HCT116 (cell line): Measurements from ENCODE around the gene F2RL3. TPM values are rescaled to one million over a fixed set of nuclear protein-coding genes. Genes with fewer than 3 reads are reported as not detected.

Experiments used
- ATAC-seq: fragments of 200-7000 bp; cut with Tn5 transposase; 2 replicates; pipeline ENCODE4 v1.9.1; 2020; ENCODE audit warnings: mild to moderate bottlenecking, moderate library complexity
- BruUV-seq: library from RNA; stranded (reverse); fragments of 400-500 nt; replicated peaks from 2 replicates; lab custom pipeline; 2021; lab: Mats Ljungman, UMichigan
- CTCF ChIA-PET: fragments of 300-600 bp; sonication (Branson Sonifier 250); formaldehyde crosslinking; loops from one replicate; lab custom pipeline; 2021; ENCODE audit warnings: antibody characterized with exemption; lab: Charles Lee
- POLR2A ChIA-PET: fragments of 300-600, 350-600 bp; sonication (Branson Sonifier 250); formaldehyde crosslinking; loops from one replicate; lab custom pipeline; 2021; ENCODE audit warnings: antibody characterized with exemption; lab: Charles Lee
- RAD21 ChIA-PET, 2 experiments: fragments of 300-600 bp; sonication (Branson Sonifier 250); formaldehyde crosslinking; loops; one replicate each; lab custom pipeline; 2023; ENCODE audit warnings: low total read pairs in 2 of 2; ENCODE audit not compliant: uncharacterized antibody in 2 of 2, unreplicated experiment in 2 of 2, low non-redundant PET in 1 of 2; lab: Charles Lee
- DNase-seq: peaks from one replicate; pipeline ENCODE4 v3.0.0-alpha.2; 2010; ENCODE audit warnings: low read depth, low spot score
- H2AFZ ChIP-seq: fragments of 200-600 bp; shearing (Covaris generic), sonication (generic); 2 replicates; pipeline ENCODE4 v1.6.1; 2017; ENCODE audit warnings: low read depth, mixed run types, mixed read lengths, antibody characterized with exemption, low read length; ENCODE audit not compliant: poor library complexity, severe bottlenecking
- H3K27ac ChIP-seq: 2 replicates; pipeline ENCODE4 v1.5.1; 2012; ENCODE audit warnings: low read depth, low read length
- H3K27me3 ChIP-seq: fragments of 200-600 bp; sonication (generic); 2 replicates; pipeline ENCODE4 v1.6.1; 2016; ENCODE audit warnings: mixed run types, low read length, mixed read lengths; ENCODE audit not compliant: insufficient read depth
- H3K36me3 ChIP-seq, 2 experiments: fragments of 200-500 bp in 1 of 2; fragments of 200-600 bp in 1 of 2; sonication (Bioruptor generic) in 1 of 2; sonication (generic) in 1 of 2; 2 replicates each; pipeline versions ENCODE4 v1.5.1 to v1.6.1; 2014 to 2016; ENCODE audit warnings: low read length in 2 of 2, inconsistent platforms in 1 of 2, mixed read lengths in 1 of 2, mixed run types in 1 of 2; ENCODE audit not compliant: insufficient read depth in 2 of 2, control insufficient read depth in 1 of 2
- H3K4me1 ChIP-seq, 2 experiments: fragments of 200-600 bp in 1 of 2; sonication (generic) in 1 of 2; 2 replicates each; pipeline versions ENCODE4 v1.5.1 to v1.6.1; 2012 to 2017; ENCODE audit warnings: low read length in 2 of 2, inconsistent platforms in 1 of 2, mild to moderate bottlenecking in 1 of 2, mixed read lengths in 1 of 2, mixed run types in 1 of 2, moderate library complexity in 1 of 2; ENCODE audit not compliant: insufficient read depth in 2 of 2, control insufficient read depth in 1 of 2
- H3K4me2 ChIP-seq: fragments of 200-600 bp; sonication (generic); 2 replicates; pipeline ENCODE4 v1.6.1; 2017; ENCODE audit warnings: mixed run types, low read length, mixed read lengths
- H3K4me3 ChIP-seq, 2 experiments: fragments of 200-600 bp in 1 of 2; sonication (generic) in 1 of 2; replicated peaks in 1 of 2; 2 replicates each; pipeline ENCODE4 v1.5.1; 2011 to 2016; ENCODE audit warnings: low read length in 2 of 2, control low read depth in 1 of 2, low read depth in 1 of 2, mild to moderate bottlenecking in 1 of 2, mixed read lengths in 1 of 2, mixed run types in 1 of 2
- H3K79me2 ChIP-seq: fragments of 200-600 bp; sonication (generic); 2 replicates; pipeline ENCODE4 v1.6.1; 2017; ENCODE audit warnings: mild to moderate bottlenecking, mixed run types, low read length, moderate library complexity, mixed read lengths; ENCODE audit not compliant: insufficient read depth
- H3K9ac ChIP-seq: fragments of 200-600 bp; sonication (generic); 2 replicates; pipeline ENCODE4 v1.6.1; 2016; ENCODE audit warnings: low read length, mixed read lengths
- H3K9me2 ChIP-seq: fragments of 200-600 bp; sonication (generic), shearing (Covaris generic); 2 replicates; pipeline ENCODE4 v1.6.1; 2017; ENCODE audit warnings: mixed run types, mild to moderate bottlenecking, moderate library complexity; ENCODE audit not compliant: insufficient read depth
- H3K9me3 ChIP-seq, 2 experiments: fragments of 200-500 bp in 1 of 2; fragments of 200-600 bp in 1 of 2; sonication (Bioruptor generic) in 1 of 2; sonication (generic) in 1 of 2; 2 replicates each; pipeline ENCODE4 v1.6.1; 2014 to 2017; ENCODE audit warnings: low read length in 2 of 2, mixed read lengths in 2 of 2, inconsistent platforms in 1 of 2, low read depth in 1 of 2, mild to moderate bottlenecking in 1 of 2, mixed run types in 1 of 2, moderate library complexity in 1 of 2; ENCODE audit not compliant: control insufficient read depth in 1 of 2, insufficient read depth in 1 of 2
- H4K20me1 ChIP-seq: fragments of 200-600 bp; sonication (generic), shearing (Covaris generic); 2 replicates; pipeline ENCODE4 v1.6.1; 2017; ENCODE audit warnings: mixed run types, mild to moderate bottlenecking, moderate library complexity; ENCODE audit not compliant: insufficient read depth
- CEBPB ChIP-seq: IDR thresholded peaks from 2 replicates; pipeline ENCODE4 v1.6.1; 2012; ENCODE audit warnings: low read depth
- CTCF ChIP-seq, 3 experiments: fragments of 200-600 bp in 1 of 3; sonication (generic) in 1 of 3; IDR thresholded peaks in 2 of 3; conservative IDR thresholded peaks in 1 of 3; 2 replicates each; pipeline ENCODE4 v1.5.1; 2012 to 2017; ENCODE audit warnings: low read depth in 2 of 3, low read length in 2 of 3, antibody characterized with exemption in 1 of 3, borderline replicate concordance in 1 of 3, control low read depth in 1 of 3, mild to moderate bottlenecking in 1 of 3, mixed read lengths in 1 of 3, mixed run types in 1 of 3, moderate library complexity in 1 of 3; ENCODE audit not compliant: insufficient read depth in 1 of 3
- EGR1 ChIP-seq: IDR thresholded peaks from 2 replicates; pipeline ENCODE4 v1.6.1; 2012; ENCODE audit warnings: low read depth
- ELF1 ChIP-seq: IDR thresholded peaks from 2 replicates; pipeline ENCODE4 v1.6.1; 2012; ENCODE audit warnings: low read depth, borderline replicate concordance
- FOSL1 ChIP-seq: IDR thresholded peaks from 2 replicates; pipeline ENCODE4 v1.6.1; 2012; ENCODE audit warnings: low read depth
- MAX ChIP-seq: IDR thresholded peaks from 2 replicates; pipeline ENCODE4 v1.6.1; 2012
- POLR2A ChIP-seq: IDR thresholded peaks from 2 replicates; pipeline ENCODE4 v1.7.0; 2011; ENCODE audit warnings: borderline replicate concordance; ENCODE audit not compliant: insufficient read depth, insufficient read length; ENCODE audit errors: extremely low read depth
- REST ChIP-seq: IDR thresholded peaks from 2 replicates; pipeline ENCODE4 v1.6.1; 2012; ENCODE audit warnings: low read depth
- SP1 ChIP-seq: IDR thresholded peaks from 2 replicates; pipeline ENCODE4 v1.6.1; 2012; ENCODE audit warnings: low read depth
- TCF7L2 ChIP-seq: IDR thresholded peaks from 2 replicates; pipeline ENCODE4 v1.7.0; 2011; ENCODE audit warnings: borderline replicate concordance, inconsistent platforms; ENCODE audit not compliant: insufficient read depth, insufficient read length; ENCODE audit errors: extremely low read depth
- YY1 ChIP-seq: IDR thresholded peaks from 2 replicates; pipeline ENCODE4 v1.6.1; 2011; ENCODE audit warnings: low read length, low read depth, moderate library complexity, mild to moderate bottlenecking; ENCODE audit not compliant: insufficient replicate concordance; ENCODE audit errors: extremely low read depth
- ZBTB33 ChIP-seq: IDR thresholded peaks from 2 replicates; pipeline ENCODE4 v1.6.1; 2011; ENCODE audit warnings: mild to moderate bottlenecking, low read length, moderate library complexity; ENCODE audit not compliant: insufficient replicate concordance; ENCODE audit errors: extremely low read depth
- ZFX ChIP-seq: fragments of 450-650 bp; IDR thresholded peaks from 2 replicates; pipeline ENCODE4 v1.6.1; 2017
- intact Hi-C: fragments of 100-400 bp; cut with micrococcal nuclease; formaldehyde crosslinking; loops from 2 replicates; pipeline ENCODE4 v1.10.0; 2022
- total RNA-seq: library from RNA; stranded (reverse); gene quantifications from one replicate; pipeline ENCODE4 v1.2.1, GENCODE V29; 2021; ENCODE audit not compliant: unreplicated experiment

The F2RL3 gene
- total RNA-seq, 1 experiment from 2014 or later = 0.10 TPM

GRCh38 chr19:16861834-16862233 is 27.0 kb upstream of the F2RL3 start:
- Histone ChIP-seq H3K9me2 (no peaks in the 10 kb centered on the region), H3K9me3 (no peaks in the 10 kb centered on the region), H2AFZ (no peak overlapping the region), H3K27me3 (no peaks in the 10 kb centered on the region), H3K9ac (no peak overlapping the region), H3K4me2 (no peak overlapping the region), H3K27ac (no peak overlapping the region), H3K36me3 (peaks cover 12 to 15% of the 10 kb centered on the region in 2 experiments; a peak in 3 of 4 replicates), H3K4me1 (no peaks in the 10 kb centered on the region), H3K4me3 (no peak overlapping the region), H3K79me2 (no peaks in the 10 kb centered on the region), H4K20me1 (no peaks in the 10 kb centered on the region)
- DNase-seq (no peak), ATAC-seq (no peak)
- no TSS peak for BruUV-seq
- intact Hi-C loops = no loop called here
- ChIA-PET CTCF (no interaction called here), POLR2A (no interaction called here), RAD21 (no interaction called here)
- TF ChIP-seq CTCF (IDR thresholded peaks at IDR 0.05 in 2 of 3, conservative IDR thresholded peaks at IDR 0.05 in 1 of 3; ENCODE audit: borderline replicate concordance in 1 of 3, insufficient read depth in 1 of 3, low read depth in 2 of 3, low read length in 2 of 3) = no peak
- no peak for TF ChIP-seq FOSL1
- TF ChIP-seq REST = no peak
- TF ChIP-seq TCF7L2 = no peak
- TF ChIP-seq MAX = no peak
- TF ChIP-seq ZBTB33 = no peak
- TF ChIP-seq ZFX = no peak
- TF ChIP-seq EGR1 = no peak
- no peak for TF ChIP-seq SP1
- no peak for TF ChIP-seq YY1
- TF ChIP-seq ELF1 = no peak
- TF ChIP-seq CEBPB = no peak
- no peak for TF ChIP-seq POLR2A
